ENCODE results near the gene PNMA6F. TPM values are rescaled to one million over a fixed set of nuclear protein-coding genes. Genes with fewer than 3 reads are reported as not detected.

PNMA6F gene
- total and polyA plus RNA-seq, 2 donors (not counting 1 experiment from before 2014, with no cell fraction given), result not detected

DNA sequence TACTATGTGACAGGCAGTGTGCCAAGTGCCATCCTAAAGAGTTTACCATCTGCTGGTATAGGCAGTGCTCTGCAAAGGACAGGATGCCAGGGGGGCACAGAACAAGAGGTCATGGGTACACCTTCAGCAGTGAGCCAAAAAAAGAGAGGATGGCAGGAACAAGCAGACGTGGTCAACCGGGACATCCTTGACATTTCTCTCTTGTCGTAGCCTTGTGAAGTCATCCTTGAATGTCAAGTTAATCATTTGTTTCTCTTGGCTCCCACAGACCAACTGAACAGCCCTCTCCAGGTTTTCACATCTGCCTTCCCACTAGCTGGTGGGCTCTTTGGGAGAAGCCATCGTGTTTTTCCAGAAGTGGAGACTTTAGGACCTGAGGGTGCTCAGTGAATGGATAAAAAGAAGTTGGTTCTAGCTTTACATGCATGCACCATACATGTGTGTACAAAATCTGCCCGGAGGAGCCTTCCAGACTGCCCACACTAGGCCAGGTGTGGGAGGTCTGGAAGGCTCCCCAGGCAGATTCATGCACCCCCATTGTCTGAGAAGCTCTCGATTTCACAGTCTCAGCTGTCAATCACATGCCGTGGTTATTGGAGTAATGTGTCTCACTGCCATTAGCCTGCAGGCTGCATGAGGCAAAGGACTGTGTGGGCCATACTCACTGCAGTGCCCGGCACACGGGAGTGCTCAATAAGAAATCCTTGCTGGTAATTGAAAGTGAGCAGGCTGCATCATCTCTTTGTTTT is 16.4 kb downstream of the PNMA6F start:
- H3K27ac Mint-ChIP-seq, result no peak overlapping the region
- no peak overlapping the region for H3K4me3 Mint-ChIP-seq
- no peak overlapping the region for H2AFZ ChIP-seq (ENCODE audit: insufficient read depth, low read depth, low read length, poor library complexity, severe bottlenecking)

More for the DNA sequence above, 16.4 kb downstream of the PNMA6F start:
- no peaks in the 10 kb centered on the region for H3K9me3 ChIP-seq (ENCODE audit: control extremely low read depth in 1 of 3, control insufficient read depth in 2 of 3, insufficient read depth in 1 of 3, low read length in 2 of 3)
- no peak overlapping the region for H3K9ac ChIP-seq (ENCODE audit: low read length)
- H3K36me3 ChIP-seq (replicated peaks in 1 of 2; ENCODE audit: control extremely low read depth in 1 of 2, control insufficient read depth in 1 of 2, extremely low read depth in 1 of 2, insufficient read depth in 2 of 2, low read length in 1 of 2), result no peaks in the 10 kb centered on the region
- intact Hi-C loops (cut with micrococcal nuclease), result no loop called here
- ChIA-PET CTCF (no interaction called here), POLR2A (no interaction called here)
- Mint-ChIP-seq H3K9me3 (ENCODE audit: insufficient read depth) (no peaks in the 10 kb centered on the region), H3K27me3 (peaks cover 26% of the 10 kb centered on the region), H3K4me1 (no peaks in the 10 kb centered on the region)
- WGBS (ENCODE audit: insufficient coverage), result no CpG with 5 or more reads among the region's 9 CpGs
- no peak for DNase-seq
- H3K4me3 ChIP-seq (ENCODE audit: control extremely low read depth in 1 of 5, extremely low read depth in 1 of 5, insufficient read depth in 1 of 5, low read depth in 2 of 5, low read length in 4 of 5), result no peak overlapping the region
- TF ChIP-seq, protein P1, sequence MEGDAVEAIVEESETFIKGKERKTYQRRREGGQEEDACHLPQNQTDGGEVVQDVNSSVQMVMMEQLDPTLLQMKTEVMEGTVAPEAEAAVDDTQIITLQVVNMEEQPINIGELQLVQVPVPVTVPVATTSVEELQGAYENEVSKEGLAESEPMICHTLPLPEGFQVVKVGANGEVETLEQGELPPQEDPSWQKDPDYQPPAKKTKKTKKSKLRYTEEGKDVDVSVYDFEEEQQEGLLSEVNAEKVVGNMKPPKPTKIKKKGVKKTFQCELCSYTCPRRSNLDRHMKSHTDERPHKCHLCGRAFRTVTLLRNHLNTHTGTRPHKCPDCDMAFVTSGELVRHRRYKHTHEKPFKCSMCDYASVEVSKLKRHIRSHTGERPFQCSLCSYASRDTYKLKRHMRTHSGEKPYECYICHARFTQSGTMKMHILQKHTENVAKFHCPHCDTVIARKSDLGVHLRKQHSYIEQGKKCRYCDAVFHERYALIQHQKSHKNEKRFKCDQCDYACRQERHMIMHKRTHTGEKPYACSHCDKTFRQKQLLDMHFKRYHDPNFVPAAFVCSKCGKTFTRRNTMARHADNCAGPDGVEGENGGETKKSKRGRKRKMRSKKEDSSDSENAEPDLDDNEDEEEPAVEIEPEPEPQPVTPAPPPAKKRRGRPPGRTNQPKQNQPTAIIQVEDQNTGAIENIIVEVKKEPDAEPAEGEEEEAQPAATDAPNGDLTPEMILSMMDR (IDR thresholded peaks at IDR 0.05), result no peak
- no peak for TF ChIP-seq EZH2 (IDR thresholded peaks at IDR 0.05; ENCODE audit: borderline replicate concordance, insufficient read depth, low read depth, low read length, poor library complexity, severe bottlenecking)
- H3K4me2 ChIP-seq (replicated peaks; ENCODE audit: low read depth, low read length, poor library complexity, severe bottlenecking), result no peak overlapping the region
- no peak for ATAC-seq (ENCODE audit: low read depth)
- no peaks in the 10 kb centered on the region for H4K20me1 ChIP-seq (ENCODE audit: control insufficient read depth, insufficient read depth, low read length, poor library complexity, severe bottlenecking)
- no peaks in the 10 kb centered on the region for H3K79me2 ChIP-seq (ENCODE audit: control insufficient read depth, insufficient read depth, low read length)
- peaks cover 0 to under 1% (median 0%) of the 10 kb centered on the region in 4 experiments for H3K27me3 ChIP-seq (replicated peaks in 1 of 4; ENCODE audit: control extremely low read depth in 1 of 4, control insufficient read depth in 3 of 4, insufficient read depth in 4 of 4, low read length in 3 of 4)
- H3K4me1 ChIP-seq (ENCODE audit: control insufficient read depth in 2 of 2, insufficient read depth in 2 of 2, low read length in 2 of 2), result no peaks in the 10 kb centered on the region
- H3K27ac ChIP-seq (ENCODE audit: low read length in 2 of 2), result no peak overlapping the region
